HepG2 (cell line): ENCODE data around the gene ACOT6. TPM values are rescaled to one million over a fixed set of nuclear protein-coding genes. Genes with fewer than 3 reads are reported as not detected.

ENCODE experiments used
- ATRX ChIP-seq: sonication (generic); formaldehyde crosslinking; IDR thresholded peaks from 2 replicates; pipeline ENCODE4 v1.4.0; 2020; ENCODE audit warnings: missing genetic modification reagents, borderline replicate concordance
- CBFB ChIP-seq: sonication (generic); formaldehyde crosslinking; IDR thresholded peaks from 2 replicates; pipeline ENCODE4 v1.4.0; 2020; ENCODE audit warnings: missing genetic modification reagents
- FLYWCH1 ChIP-seq: sonication (generic); formaldehyde crosslinking; IDR thresholded peaks from 2 replicates; pipeline ENCODE4 v1.8.1; 2023; ENCODE audit warnings: mild to moderate bottlenecking, missing genetic modification reagents
- IKZF4 ChIP-seq: sonication (generic); formaldehyde crosslinking; IDR thresholded peaks from 2 replicates; pipeline ENCODE4 v1.5.1; 2020; ENCODE audit warnings: borderline replicate concordance, mild to moderate bottlenecking, low read depth, missing genetic modification reagents; ENCODE audit errors: not compliant biosample characterization
- MEF2D ChIP-seq: sonication (generic); formaldehyde crosslinking; IDR thresholded peaks from 2 replicates; pipeline ENCODE4 v1.5.1; 2020; ENCODE audit warnings: mild to moderate bottlenecking, missing genetic modification reagents
- NR0B2 ChIP-seq: sonication (generic); formaldehyde crosslinking; IDR thresholded peaks from 2 replicates; pipeline ENCODE4 v1.4.0; 2020; ENCODE audit warnings: mild to moderate bottlenecking, missing genetic modification reagents
- NR2F2 ChIP-seq: IDR thresholded peaks from 2 replicates; pipeline ENCODE4 v1.6.1; 2012; ENCODE audit warnings: low read depth, inconsistent platforms, borderline replicate concordance
- PTBP1 ChIP-seq: fragments of 200-400 bp; formaldehyde crosslinking; IDR thresholded peaks from 2 replicates; pipeline ENCODE4 v1.6.1; 2018; ENCODE audit warnings: low read length, low read depth; ENCODE audit not compliant: poor library complexity, severe bottlenecking
- REXO4 ChIP-seq: sonication (generic); formaldehyde crosslinking; IDR thresholded peaks from 2 replicates; pipeline ENCODE4 v1.8.0; 2022; ENCODE audit warnings: missing genetic modification reagents, mild to moderate bottlenecking, borderline replicate concordance
- SIN3B ChIP-seq: fragments of 150-350 bp; IDR thresholded peaks from 2 replicates; pipeline ENCODE4 v1.6.1; 2014; ENCODE audit warnings: low read length
- SKI ChIP-seq: fragments of 450-650 bp; IDR thresholded peaks from one replicate; pipeline ENCODE4 v1.6.1; 2018; ENCODE audit warnings: mild to moderate bottlenecking; ENCODE audit not compliant: partially characterized antibody
- TSC22D2 ChIP-seq: sonication (generic); formaldehyde crosslinking; IDR thresholded peaks from 2 replicates; pipeline ENCODE4 v1.5.1; 2020; ENCODE audit warnings: missing genetic modification reagents, mild to moderate bottlenecking, borderline replicate concordance
- ZBTB44 ChIP-seq: sonication (generic); formaldehyde crosslinking; IDR thresholded peaks from 2 replicates; pipeline ENCODE4 v1.4.0; 2020; ENCODE audit warnings: missing genetic modification reagents
- ZNF124 ChIP-seq: sonication (generic); formaldehyde crosslinking; IDR thresholded peaks from 2 replicates; pipeline ENCODE4 v1.4.0; 2020; ENCODE audit warnings: missing genetic modification reagents
- ZNF3 ChIP-seq: IDR thresholded peaks from 2 replicates; pipeline ENCODE4 v1.7.0; 2017; ENCODE audit warnings: inconsistent platforms
- ZNF33A ChIP-seq: sonication (generic); formaldehyde crosslinking; IDR thresholded peaks from 2 replicates; pipeline ENCODE4 v1.5.1; 2020; ENCODE audit warnings: missing genetic modification reagents, mild to moderate bottlenecking, moderate library complexity, borderline replicate concordance
- ZNF460 ChIP-seq: sonication (generic); formaldehyde crosslinking; IDR thresholded peaks from 2 replicates; pipeline ENCODE4 v1.5.1; 2020; ENCODE audit warnings: missing genetic modification reagents, mild to moderate bottlenecking, borderline replicate concordance
- ZNF550 ChIP-seq: sonication (generic); formaldehyde crosslinking; IDR thresholded peaks from 2 replicates; pipeline ENCODE4 v1.4.0; 2020; ENCODE audit warnings: mild to moderate bottlenecking, missing genetic modification reagents, borderline replicate concordance
- ZNF619 ChIP-seq: sonication (generic); formaldehyde crosslinking; IDR thresholded peaks from 2 replicates; pipeline ENCODE4 v1.4.0; 2020; ENCODE audit warnings: mild to moderate bottlenecking, missing genetic modification reagents
- polyA plus RNA-seq, 8 experiments: library from polyadenylated mRNA; depleted of rRNA in 3 of 8; stranded (reverse) in 7 of 8; unstranded in 1 of 8; fragments of >200 nt; fragmentation: Illumina TruSeq in 4 of 8; extraction: Trizol in 4 of 8; gene quantifications; 2 replicates each; pipeline versions ENCODE4 v1.2.1 to v1.2.3, GENCODE V29; 2011 to 2016; ENCODE audit warnings: low read depth in 4 of 8, missing spikeins in 1 of 8, mixed read lengths in 1 of 8; ENCODE audit not compliant: insufficient read depth in 1 of 8
- total RNA-seq, 5 experiments: library from RNA; depleted of rRNA; stranded (reverse); fragments of >200 nt; fragmentation: Illumina TruSeq; extraction: Trizol; gene quantifications; 2 replicates each; pipeline ENCODE4 v1.2.3, GENCODE V29; 2016; ENCODE audit warnings: low read depth in 1 of 5
- TF ChIP-seq, protein P1 (sequence below): sonication (generic); formaldehyde crosslinking; IDR thresholded peaks from 2 replicates; pipeline ENCODE4 v1.4.0; 2020; ENCODE audit warnings: missing genetic modification reagents, borderline replicate concordance
- TF ChIP-seq, protein P2 (sequence below): sonication (generic); formaldehyde crosslinking; IDR thresholded peaks from 2 replicates; pipeline ENCODE4 v1.4.0; 2020; ENCODE audit warnings: missing genetic modification reagents, borderline replicate concordance

The ACOT6 gene
- total and polyA plus RNA-seq, 2 of the 13 experiments (the other 11 are each of a cell fraction or from before 2014, with no cell fraction given), result 0.15 to 0.27 TPM

- TF ChIP-seq, protein P1, sequence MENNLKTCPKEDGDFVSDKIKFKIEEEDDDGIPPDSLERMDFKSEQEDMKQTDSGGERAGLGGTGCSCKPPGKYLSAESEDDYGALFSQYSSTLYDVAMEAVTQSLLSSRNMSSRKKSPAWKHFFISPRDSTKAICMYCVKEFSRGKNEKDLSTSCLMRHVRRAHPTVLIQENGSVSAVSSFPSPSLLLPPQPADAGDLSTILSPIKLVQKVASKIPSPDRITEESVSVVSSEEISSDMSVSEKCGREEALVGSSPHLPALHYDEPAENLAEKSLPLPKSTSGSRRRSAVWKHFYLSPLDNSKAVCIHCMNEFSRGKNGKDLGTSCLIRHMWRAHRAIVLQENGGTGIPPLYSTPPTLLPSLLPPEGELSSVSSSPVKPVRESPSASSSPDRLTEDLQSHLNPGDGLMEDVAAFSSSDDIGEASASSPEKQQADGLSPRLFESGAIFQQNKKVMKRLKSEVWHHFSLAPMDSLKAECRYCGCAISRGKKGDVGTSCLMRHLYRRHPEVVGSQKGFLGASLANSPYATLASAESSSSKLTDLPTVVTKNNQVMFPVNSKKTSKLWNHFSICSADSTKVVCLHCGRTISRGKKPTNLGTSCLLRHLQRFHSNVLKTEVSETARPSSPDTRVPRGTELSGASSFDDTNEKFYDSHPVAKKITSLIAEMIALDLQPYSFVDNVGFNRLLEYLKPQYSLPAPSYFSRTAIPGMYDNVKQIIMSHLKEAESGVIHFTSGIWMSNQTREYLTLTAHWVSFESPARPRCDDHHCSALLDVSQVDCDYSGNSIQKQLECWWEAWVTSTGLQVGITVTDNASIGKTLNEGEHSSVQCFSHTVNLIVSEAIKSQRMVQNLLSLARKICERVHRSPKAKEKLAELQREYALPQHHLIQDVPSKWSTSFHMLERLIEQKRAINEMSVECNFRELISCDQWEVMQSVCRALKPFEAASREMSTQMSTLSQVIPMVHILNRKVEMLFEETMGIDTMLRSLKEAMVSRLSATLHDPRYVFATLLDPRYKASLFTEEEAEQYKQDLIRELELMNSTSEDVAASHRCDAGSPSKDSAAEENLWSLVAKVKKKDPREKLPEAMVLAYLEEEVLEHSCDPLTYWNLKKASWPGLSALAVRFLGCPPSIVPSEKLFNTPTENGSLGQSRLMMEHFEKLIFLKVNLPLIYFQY (CRISPR knock-in tag), result 0 out of 2 replicates have a peak, but pooled peaks have one; percentile 26
- TF ChIP-seq ZBTB44 (CRISPR knock-in tag), result no peak
- no peak for TF ChIP-seq ZNF460 (CRISPR knock-in tag)
- TF ChIP-seq ZNF124 (CRISPR knock-in tag), result no peak
- TF ChIP-seq ZNF619 (CRISPR knock-in tag), result no peak
- TF ChIP-seq MEF2D, result no peak
- TF ChIP-seq ZNF33A (CRISPR knock-in tag), result no peak
- TF ChIP-seq IKZF4 (CRISPR knock-in tag), result peak; percentile 16
- no peak for TF ChIP-seq ATRX (CRISPR knock-in tag)
- no peak for TF ChIP-seq PTBP1
- TF ChIP-seq ZNF3, result no peak
- TF ChIP-seq ZNF550, result no peak
- TF ChIP-seq NR2F2, result no peak
- no peak for TF ChIP-seq SIN3B
- no peak for TF ChIP-seq SKI
- no peak for TF ChIP-seq FLYWCH1 (CRISPR knock-in tag)
- no peak for TF ChIP-seq NR0B2 (CRISPR knock-in tag)
- TF ChIP-seq CBFB, result no peak
- TF ChIP-seq REXO4, result no peak
- TF ChIP-seq, protein P2, sequence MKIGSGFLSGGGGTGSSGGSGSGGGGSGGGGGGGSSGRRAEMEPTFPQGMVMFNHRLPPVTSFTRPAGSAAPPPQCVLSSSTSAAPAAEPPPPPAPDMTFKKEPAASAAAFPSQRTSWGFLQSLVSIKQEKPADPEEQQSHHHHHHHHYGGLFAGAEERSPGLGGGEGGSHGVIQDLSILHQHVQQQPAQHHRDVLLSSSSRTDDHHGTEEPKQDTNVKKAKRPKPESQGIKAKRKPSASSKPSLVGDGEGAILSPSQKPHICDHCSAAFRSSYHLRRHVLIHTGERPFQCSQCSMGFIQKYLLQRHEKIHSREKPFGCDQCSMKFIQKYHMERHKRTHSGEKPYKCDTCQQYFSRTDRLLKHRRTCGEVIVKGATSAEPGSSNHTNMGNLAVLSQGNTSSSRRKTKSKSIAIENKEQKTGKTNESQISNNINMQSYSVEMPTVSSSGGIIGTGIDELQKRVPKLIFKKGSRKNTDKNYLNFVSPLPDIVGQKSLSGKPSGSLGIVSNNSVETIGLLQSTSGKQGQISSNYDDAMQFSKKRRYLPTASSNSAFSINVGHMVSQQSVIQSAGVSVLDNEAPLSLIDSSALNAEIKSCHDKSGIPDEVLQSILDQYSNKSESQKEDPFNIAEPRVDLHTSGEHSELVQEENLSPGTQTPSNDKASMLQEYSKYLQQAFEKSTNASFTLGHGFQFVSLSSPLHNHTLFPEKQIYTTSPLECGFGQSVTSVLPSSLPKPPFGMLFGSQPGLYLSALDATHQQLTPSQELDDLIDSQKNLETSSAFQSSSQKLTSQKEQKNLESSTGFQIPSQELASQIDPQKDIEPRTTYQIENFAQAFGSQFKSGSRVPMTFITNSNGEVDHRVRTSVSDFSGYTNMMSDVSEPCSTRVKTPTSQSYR (CRISPR knock-in tag), result no peak
- TF ChIP-seq TSC22D2 (CRISPR knock-in tag), result no peak
Measured at GRCh38 chr14:73612339-73613045, at the start of gene ACOT6 (continued).
